DOHH2 (cell line): ENCODE results near the gene FCHSD2.
"Not testable (repeated sequence)": the region's sequence is repeated elsewhere in the genome, so short reads cannot be mapped to it uniquely, and the experiment has no call there.

Source experiments
- CTCF ChIP-seq: fragments of 200-600 bp; sonication (generic); IDR thresholded peaks from one replicate; pipeline ENCODE4 v1.5.1; 2014; ENCODE audit warnings: antibody characterized with exemption, mild to moderate bottlenecking, low read depth, low read length; ENCODE audit not compliant: poor library complexity, severe bottlenecking
- EZH2phosphoT487 ChIP-seq: fragments of 200-600 bp; sonication (generic); IDR thresholded peaks from 2 replicates; pipeline ENCODE4 v1.6.1; 2017; ENCODE audit warnings: borderline replicate concordance, mild to moderate bottlenecking, antibody characterized with exemption, low read length, moderate library complexity, mixed read lengths

- TF ChIP-seq CTCF, EZH2phosphoT487: not testable (repeated sequence)
Measured at GRCh38 chr11:73061857-73062424, 80.2 kb downstream of the FCHSD2 start.
